GM12875 (cell line): ENCODE measurements around the gene HS6ST3.

Experiments
- H3K4me3 ChIP-seq: one replicate; pipeline ENCODE4 v1.5.1; 2011; ENCODE audit warnings: low read depth, low read length, control low read depth
- CTCF ChIP-seq: IDR thresholded peaks from 2 replicates; pipeline ENCODE4 v1.5.1; 2011; ENCODE audit warnings: low read depth, mild to moderate bottlenecking, control low read depth, inconsistent platforms, low read length, moderate library complexity, borderline replicate concordance; ENCODE audit not compliant: insufficient read depth

The HS6ST3 gene

GRCh38 chr13:96581741-96582140, 491.8 kb downstream of the HS6ST3 start:
- TF ChIP-seq CTCF: no peak

GRCh38 chr13:96615252-96615651, 525.3 kb downstream of the HS6ST3 start:
- no peak for TF ChIP-seq CTCF
- no peak overlapping the region for H3K4me3 ChIP-seq

More at GRCh38 chr13:96581741-96582140, 491.8 kb downstream of the HS6ST3 start:
- H3K4me3 ChIP-seq: no peak overlapping the region

- no peak overlapping the region for H3K4me3 ChIP-seq
- TF ChIP-seq CTCF: no peak
These were observed 527.6 kb downstream of the HS6ST3 start for GRCh38 chr13:96617528-96617927.

- no peak for TF ChIP-seq CTCF
- H3K4me3 ChIP-seq: no peak overlapping the region
These were observed 531.8 kb downstream of the HS6ST3 start for GRCh38 chr13:96621634-96622183.

GRCh38 chr13:96629331-96629730, 539.4 kb downstream of the HS6ST3 start:
- no peak overlapping the region for H3K4me3 ChIP-seq
- TF ChIP-seq CTCF: no peak

- TF ChIP-seq CTCF: no peak
- no peak overlapping the region for H3K4me3 ChIP-seq
These were observed 542.8 kb downstream of the HS6ST3 start for GRCh38 chr13:96632536-96633320.

- H3K4me3 ChIP-seq: no peak overlapping the region
- no peak for TF ChIP-seq CTCF
These were observed 546.2 kb downstream of the HS6ST3 start for GRCh38 chr13:96636001-96636709.
